ENCODE results near the gene BRCC3.
A peak's percentile ranks its signal among the peaks of the same experiment; 100 is the strongest.

Gene BRCC3

GRCh38 chrX:155070975-155071693, at the start of gene BRCC3, which contains the start of the genes CMC4 and MTCP1:
Gene BRCC3 (plus strand): TSS chrX:155071508. CDS start chrX:155071528, 20 bp downstream.
Gene CMC4 (minus strand): TSS chrX:155071136. CDS start chrX:155064023, 7,113 bp downstream.
Gene MTCP1 (minus strand): TSS chrX:155071136. CDS start chrX:155066010, 5,126 bp downstream.
- DNase-seq = peak; percentile 81

GRCh38 chrX:155022585-155022984, 48.7 kb upstream of the BRCC3 start, which contains the start of gene F8:
Gene F8 (minus strand): TSS chrX:155022723. CDS start chrX:155022552, 171 bp downstream.
- peak; percentile 11 for DNase-seq

- DNase-seq = no peak
Measured at GRCh38 chrX:155023907-155024833, 47.1 kb upstream of the BRCC3 start.

- DNase-seq = no peak
Measured at GRCh38 chrX:155026420-155026726, 44.9 kb upstream of the BRCC3 start.

GRCh38 chrX:155026727-155027508, 44.4 kb upstream of the BRCC3 start, which contains the start of gene FUNDC2:
Gene FUNDC2 (plus strand): TSS chrX:155026844. CDS start chrX:155026939, 95 bp downstream.
- peak; percentile 94 for DNase-seq

- DNase-seq = peak; percentile 67
Measured at GRCh38 chrX:155027509-155028066, 43.7 kb upstream of the BRCC3 start.

- no peak for DNase-seq
Measured at GRCh38 chrX:155028129-155028528, 43.2 kb upstream of the BRCC3 start.

GRCh38 chrX:155028877-155029291, 42.4 kb upstream of the BRCC3 start:
- no peak for DNase-seq

GRCh38 chrX:155031657-155032056, 39.7 kb upstream of the BRCC3 start:
- no peak for DNase-seq

GRCh38 chrX:155035688-155036087, 35.6 kb upstream of the BRCC3 start:
- DNase-seq = no peak

- DNase-seq = no peak
Measured at GRCh38 chrX:155046129-155046810, 25.0 kb upstream of the BRCC3 start.

- DNase-seq = no peak
Measured at GRCh38 chrX:155046811-155047528, 24.3 kb upstream of the BRCC3 start.

GRCh38 chrX:155048977-155049619, 22.2 kb upstream of the BRCC3 start:
- DNase-seq = peak; percentile 62

- DNase-seq = no peak
Measured at GRCh38 chrX:155052738-155053498, 18.4 kb upstream of the BRCC3 start.

GRCh38 chrX:155053656-155054055, 17.7 kb upstream of the BRCC3 start:
- DNase-seq = no peak

- DNase-seq = no peak
Measured at GRCh38 chrX:155054255-155054654, 17.1 kb upstream of the BRCC3 start.

GRCh38 chrX:155055494-155055893, 15.8 kb upstream of the BRCC3 start:
- DNase-seq = no peak

GRCh38 chrX:155056471-155056870, 14.8 kb upstream of the BRCC3 start:
- DNase-seq = no peak

GRCh38 chrX:155056877-155057792, 14.2 kb upstream of the BRCC3 start:
- DNase-seq = peak; percentile 65
